ENCODE results near the gene INPP5A.
"Not testable (repeated sequence)": the region's sequence is repeated elsewhere in the genome, so short reads cannot be mapped to it uniquely, and the experiment has no call there.

The INPP5A gene

DNA sequence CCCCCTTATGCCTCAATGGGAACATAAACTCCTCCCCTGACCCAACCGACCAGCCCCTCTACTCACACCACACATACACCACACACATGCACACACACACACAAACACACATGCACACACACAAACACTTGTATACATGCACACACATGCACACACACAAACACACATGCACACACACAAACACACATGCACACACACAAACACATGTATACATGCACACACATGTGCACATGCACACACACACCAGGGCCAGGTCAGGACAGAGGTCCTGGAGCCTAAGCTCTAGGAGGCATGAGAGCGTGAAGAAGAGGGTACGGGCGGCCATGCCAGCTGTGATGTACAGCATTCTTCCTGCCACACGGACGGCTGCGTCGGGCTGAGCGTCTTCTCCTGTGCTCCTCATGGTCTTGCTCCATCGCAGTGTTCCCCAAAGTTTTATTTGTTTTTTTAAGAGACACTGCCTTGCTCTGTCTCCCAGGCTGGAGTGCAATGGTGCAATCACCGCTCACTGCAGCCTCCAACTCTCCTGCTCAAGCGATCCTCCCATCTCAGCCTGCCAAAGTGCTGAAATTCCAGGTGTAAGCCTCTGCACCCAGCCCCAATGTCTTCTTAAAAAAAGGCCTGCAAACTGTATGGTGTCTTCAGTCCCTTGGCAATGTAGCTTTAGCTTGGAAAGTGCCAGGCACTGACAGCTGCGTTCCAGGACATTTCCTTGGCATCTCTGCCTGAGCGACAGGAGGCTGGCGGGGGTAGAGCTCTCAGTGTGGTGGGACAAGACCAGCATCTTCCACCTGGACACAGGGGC, 38.8 kb upstream of the INPP5A start:
- H3K4me3 ChIP-seq (ENCODE audit: low read length), result no peak overlapping the region
- no peak for TF ChIP-seq ZNF274 (IDR thresholded peaks at IDR 0.05; ENCODE audit: low read depth, low read length)

DNA sequence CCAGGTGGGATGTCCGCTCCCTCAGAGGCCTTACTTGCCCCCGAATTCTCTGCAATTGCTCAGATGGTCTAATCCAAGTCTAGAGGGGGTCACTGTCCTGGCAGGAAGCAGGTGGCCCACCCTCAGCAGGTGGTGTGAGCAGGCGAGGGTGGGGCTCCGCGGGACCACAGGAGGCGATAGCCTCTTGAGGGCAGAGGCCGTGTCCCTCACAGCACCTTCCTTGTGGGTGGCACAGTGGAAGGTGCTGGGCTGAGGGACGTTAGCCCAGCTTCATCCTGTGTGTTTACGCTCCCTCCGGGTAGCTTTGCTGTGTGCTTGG, 38.3 kb upstream of the INPP5A start:
- no peak for TF ChIP-seq ZNF274 (IDR thresholded peaks at IDR 0.05; ENCODE audit: low read depth, low read length)
- H3K4me3 ChIP-seq (ENCODE audit: low read length), result no peak overlapping the region

DNA sequence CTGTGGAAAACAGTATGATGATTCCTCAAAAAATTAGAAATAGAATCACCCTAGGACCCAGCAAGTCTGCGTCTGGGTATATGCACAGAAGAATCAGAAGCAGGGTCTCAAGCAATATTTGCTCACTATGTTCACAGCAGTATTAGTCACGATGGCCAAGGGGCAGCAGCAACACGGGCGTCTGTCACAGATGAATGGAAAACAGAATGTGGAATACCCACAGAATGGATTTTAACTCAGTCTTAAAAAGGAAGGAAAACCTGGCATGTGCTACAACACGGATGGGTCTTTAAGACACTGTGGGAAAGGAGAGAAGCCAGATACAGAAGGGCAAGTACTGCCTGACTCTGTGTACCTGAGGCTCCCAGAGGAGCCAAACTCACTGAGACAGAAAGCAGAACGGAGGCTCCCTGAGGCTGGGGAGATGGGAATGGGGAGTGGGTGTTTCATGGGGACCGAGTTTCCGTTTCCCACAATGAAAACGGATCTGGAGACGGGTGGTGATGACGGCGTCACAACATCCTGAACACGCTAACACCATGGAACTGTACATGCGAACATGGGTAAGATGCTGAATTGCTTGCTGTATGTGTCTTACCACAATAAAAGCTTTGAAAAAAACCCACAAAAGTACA, 36.7 kb upstream of the INPP5A start:
- TF ChIP-seq ZNF274 (IDR thresholded peaks at IDR 0.05; ENCODE audit: low read depth, low read length), result no peak
- H3K4me3 ChIP-seq (ENCODE audit: low read length), result no peak overlapping the region

DNA sequence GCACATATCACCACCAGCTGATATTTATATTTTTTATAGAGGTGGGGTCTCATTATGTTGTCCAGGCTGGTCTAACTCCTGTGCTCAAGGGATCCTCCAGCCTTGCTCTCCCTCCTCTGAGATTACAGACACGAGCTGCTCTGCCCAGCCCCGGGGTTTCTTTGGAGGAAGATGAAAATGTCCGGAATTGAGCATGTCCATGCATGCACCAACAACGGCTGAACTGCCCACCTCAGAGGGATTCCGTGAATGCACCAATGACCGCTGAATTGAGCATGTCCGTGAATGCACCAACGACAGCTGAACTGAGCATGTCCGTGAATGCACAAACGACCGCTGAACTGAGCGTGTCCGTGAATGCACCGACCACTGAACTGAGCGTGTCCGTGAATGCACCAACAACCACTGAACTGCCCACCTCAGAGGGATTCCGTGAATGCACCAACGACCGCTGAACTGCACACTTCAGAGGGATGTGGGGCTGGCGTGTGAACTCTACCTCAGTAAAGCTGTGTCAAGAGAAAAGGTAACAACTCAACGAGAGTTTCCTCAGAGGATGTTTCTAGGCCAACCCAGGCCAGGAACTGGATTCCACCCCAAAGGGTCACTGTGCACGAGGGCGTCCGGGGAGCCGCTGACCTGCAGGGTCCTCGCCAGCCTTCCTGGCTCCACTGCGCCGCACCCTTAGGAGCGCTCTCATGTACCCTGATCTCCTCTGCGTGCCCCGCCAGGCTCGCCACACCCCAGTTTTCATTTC, 34.9 kb upstream of the INPP5A start:
- TF ChIP-seq ZNF274 (IDR thresholded peaks at IDR 0.05; ENCODE audit: low read depth, low read length), result no peak
- H3K4me3 ChIP-seq (ENCODE audit: low read length), result no peak overlapping the region

DNA sequence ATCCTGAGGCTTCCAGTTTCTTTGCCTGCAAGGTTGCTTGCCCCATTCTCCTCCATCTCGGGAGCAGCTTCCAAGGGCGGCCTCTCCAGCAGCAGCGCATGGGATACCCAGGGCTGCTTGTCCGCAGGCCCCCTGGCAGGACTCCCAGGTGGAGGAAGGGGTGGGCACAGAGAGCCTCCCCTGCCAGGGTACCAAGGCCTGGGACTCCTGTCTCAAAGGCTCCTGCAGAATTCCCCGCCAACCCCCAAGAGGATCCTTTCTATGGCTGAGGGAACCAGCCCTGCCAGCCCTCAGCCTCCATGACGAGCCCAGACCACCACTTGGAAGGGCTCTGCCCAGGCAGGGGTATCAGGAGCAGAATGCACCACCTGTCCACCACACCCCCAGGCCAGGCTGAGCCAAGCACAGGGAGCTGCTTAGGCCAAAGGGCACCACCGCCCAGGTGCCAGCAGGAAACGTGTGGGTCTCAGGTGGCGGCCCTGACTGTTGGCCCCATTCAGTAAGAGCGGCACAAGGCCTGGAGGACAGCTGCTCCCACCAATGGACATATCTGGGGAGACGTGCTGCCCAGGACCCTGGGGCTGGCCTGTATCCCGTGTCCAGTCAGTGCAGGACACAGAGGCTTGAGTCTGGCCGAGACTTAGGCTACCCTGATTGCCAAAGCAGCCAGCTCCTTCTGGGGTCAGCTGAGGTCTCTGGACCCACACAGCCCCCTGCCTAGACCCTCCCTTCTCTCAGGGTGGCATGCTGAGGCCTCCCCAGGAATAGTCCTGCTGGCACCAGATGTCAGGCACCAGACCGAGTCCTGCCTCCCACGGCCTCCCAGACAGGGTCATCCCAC, 33.8 kb upstream of the INPP5A start:
- TF ChIP-seq ZNF274 (IDR thresholded peaks at IDR 0.05; ENCODE audit: low read depth, low read length), result no peak
- no peak overlapping the region for H3K4me3 ChIP-seq (ENCODE audit: low read length)

DNA sequence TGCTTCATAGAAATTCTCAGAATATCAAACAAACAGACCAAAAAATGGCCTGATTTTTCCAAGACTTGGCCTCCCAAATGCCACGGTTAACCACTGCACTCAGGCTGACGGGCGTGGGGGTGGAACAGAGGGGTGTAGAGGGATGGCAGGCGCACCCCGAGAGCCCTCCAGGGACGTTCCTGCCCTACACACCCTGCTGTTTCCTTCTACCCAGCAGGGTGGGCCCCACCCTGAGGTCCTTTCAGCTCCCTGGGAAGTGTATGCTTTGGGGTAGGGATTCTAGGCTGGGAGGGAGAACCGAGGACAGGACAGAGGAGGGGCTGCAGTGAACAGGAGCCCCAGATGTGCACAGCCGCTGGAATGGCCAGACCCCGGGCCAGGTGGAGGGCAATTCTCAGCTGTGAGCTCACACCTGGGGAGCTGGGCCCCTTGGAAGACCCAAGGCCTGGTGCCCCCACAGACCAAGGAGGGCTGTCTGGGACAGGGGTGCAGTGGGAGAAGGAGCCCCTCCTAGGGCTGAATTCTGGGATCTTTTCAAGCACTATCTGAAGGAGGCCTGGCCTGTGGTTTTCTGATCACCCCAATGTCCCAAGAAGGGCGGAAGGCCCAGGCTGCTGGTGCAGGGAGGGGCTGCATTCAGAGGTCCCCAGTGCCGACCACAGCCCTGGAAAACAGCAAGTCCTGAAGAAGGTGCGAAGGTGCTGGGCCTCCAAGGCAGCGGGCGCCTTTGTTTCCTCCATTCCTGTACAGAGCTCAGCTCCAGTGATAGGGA, 32.9 kb upstream of the INPP5A start:
- TF ChIP-seq ZNF274 (IDR thresholded peaks at IDR 0.05; ENCODE audit: low read depth, low read length), result no peak
- H3K4me3 ChIP-seq (ENCODE audit: low read length), result no peak overlapping the region

DNA sequence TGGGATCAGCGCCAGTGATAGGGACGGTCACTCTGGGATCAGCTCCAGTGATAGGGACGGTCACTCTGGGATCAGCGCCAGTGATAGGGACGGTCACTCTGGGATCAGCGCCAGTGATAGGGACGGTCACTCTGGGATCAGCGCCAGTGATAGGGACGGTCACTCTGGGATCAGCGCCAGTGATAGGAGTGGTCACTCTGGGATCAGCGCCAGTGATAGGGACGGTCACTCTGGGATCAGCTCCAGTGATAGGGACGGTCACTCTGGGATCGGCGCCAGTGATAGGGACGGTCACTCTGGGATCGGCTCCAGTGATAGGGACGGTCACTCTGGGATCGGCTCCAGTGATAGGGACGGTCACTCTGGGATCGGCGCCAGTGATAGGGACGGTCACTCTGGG, 32.0 kb upstream of the INPP5A start:
- H3K4me3 ChIP-seq (ENCODE audit: low read length), result not testable (repeated sequence)

DNA sequence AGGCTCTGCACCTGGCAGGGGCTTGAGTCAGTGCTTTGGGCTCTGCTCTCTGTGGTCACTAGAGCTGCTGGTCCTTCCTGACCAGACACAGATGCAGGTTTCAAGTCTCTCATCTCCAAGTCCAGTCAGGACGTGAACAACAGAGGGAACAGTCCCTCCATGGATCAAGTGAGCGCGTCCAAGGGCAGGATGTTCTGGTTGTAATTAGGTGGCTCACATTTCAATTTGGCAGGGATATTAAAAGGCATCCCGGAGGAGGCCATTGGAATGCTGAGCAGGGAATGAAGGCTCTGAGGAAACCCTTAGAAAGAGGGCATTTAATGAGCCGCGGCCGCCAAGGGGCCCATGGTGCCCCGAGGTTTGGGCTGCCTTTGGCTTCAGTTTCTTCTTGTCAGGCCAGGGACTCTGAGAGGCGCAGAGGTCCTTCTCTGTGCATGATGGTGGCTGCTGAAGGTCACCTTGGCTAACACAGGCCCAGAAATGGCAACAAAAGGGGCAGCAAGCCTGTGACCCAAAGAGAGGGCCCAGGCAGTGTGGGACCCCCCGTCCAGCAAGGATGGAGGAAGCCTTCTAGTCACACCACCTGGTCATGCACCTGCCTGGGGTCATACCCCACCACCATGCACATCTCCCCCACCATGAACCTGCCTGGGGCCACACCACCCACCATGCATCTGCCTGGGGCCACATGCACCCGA, 30.7 kb upstream of the INPP5A start:
- no peak overlapping the region for H3K4me3 ChIP-seq (ENCODE audit: low read length)
- no peak for TF ChIP-seq ZNF274 (IDR thresholded peaks at IDR 0.05; ENCODE audit: low read depth, low read length)

DNA sequence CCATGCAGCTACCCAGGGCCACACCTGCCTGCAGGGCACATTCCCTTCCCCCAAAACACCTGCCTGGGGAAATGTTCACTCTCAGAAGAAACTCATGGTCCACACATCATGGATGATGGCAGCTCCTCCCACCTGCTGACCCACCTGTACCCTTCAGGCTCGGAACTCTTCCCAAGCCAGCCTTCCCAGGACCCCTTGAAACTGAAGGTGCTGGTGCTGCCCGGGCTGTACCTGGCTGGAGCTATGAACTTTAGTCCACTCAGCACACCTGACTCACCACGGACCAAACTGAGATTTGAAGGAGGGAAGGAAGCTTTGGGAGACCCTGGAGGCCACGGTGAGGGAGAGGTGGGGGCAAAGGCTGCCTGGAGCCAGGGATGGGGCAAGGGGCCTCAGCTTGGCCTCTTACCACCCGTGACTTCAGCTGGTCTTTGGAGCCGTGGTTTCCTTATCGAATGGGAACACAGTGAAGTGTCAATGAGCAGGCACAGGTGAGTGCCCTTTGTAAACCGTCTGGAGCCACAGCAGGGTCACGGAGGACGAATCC, 30.1 kb upstream of the INPP5A start:
- H3K4me3 ChIP-seq (ENCODE audit: low read length), result no peak overlapping the region
- TF ChIP-seq ZNF274 (IDR thresholded peaks at IDR 0.05; ENCODE audit: low read depth, low read length), result no peak

DNA sequence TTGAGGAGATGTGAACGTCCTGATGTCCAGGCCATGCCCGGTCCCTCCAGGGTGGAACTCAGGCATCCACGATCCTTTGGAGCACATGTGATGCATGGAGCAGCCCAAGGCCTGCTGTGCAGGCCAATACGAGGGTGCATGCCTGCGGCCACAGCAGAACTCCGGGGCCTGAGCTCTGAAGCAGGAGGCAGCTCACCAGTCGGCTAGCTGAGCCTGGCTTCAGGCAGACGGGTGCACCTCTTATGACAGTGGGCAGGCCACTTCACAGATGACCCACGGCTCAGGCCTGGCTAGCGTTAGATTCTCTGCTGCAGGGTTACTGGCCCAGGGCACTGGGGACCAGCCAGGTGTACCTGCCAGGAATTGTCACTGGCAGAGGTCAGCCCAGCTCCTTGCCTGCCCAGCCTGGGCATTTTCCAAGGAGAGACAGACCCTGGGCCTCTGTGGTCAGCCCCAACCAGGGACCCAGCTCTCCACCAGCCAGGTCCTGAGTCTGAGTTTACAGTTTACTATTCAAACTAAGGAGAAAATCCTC, 29.6 kb upstream of the INPP5A start:
- TF ChIP-seq ZNF274 (IDR thresholded peaks at IDR 0.05; ENCODE audit: low read depth, low read length), result no peak
- no peak overlapping the region for H3K4me3 ChIP-seq (ENCODE audit: low read length)

DNA sequence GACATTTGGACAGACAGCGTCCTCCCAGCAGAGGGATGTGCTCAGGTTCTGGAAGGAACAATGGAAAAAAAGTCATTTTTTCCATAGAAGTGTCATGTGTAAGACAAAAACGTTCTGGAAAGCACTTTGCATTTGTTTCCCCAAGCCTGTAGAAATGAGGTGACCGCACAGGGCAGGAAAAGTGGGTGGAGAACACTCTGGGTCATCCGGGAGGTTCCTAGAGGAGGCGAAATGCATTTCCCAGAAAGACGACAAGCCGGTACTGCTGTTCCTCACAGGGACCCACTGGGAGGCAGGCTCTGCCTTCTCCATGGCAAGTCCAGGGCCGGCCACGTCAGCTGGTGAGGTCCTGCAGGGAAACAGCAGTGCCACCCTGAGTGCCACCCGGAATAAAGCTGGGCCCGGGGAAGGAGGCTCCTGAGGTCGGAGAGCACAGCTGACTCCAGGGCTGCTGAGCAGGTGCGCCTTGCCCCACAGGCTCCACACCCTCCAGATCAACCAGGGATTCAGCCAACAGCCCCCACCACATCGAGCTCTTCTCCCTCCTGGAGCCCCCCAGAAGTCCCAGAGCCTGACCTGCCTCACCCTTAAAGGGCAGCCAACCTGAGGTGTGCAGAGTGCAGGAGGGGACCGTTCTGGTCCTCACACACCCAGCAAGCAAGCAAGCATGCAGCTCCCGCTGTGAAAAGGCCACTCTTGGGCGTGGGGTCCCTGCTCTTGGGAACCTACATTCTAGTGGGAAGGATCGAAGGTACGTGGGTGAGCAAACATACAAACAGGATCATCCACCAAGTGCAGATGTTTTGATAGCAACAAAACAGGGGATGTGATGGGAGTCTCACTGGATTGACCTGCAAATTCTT, 28.8 kb upstream of the INPP5A start:
- TF ChIP-seq ZNF274 (IDR thresholded peaks at IDR 0.05; ENCODE audit: low read depth, low read length), result no peak
- no peak overlapping the region for H3K4me3 ChIP-seq (ENCODE audit: low read length)
